H1 (cell line): ENCODE measurements around the gene KLF16.

Source experiments
- ATF2 ChIP-seq: IDR thresholded peaks from 2 replicates; pipeline ENCODE4 v1.6.1; 2012; ENCODE audit warnings: low read length, inconsistent platforms
- CHD1 ChIP-seq: IDR thresholded peaks from 2 replicates; pipeline ENCODE4 v1.6.1; 2012; ENCODE audit warnings: low read depth, low read length, improper control_type of control experiment
- POLR2A ChIP-seq, 2 experiments: IDR thresholded peaks; 1 replicate in 1 of 2; 2 replicates in 1 of 2; pipeline ENCODE4 v1.6.1; 2011; ENCODE audit warnings: low read depth in 2 of 2, low read length in 2 of 2, mild to moderate bottlenecking in 2 of 2; ENCODE audit errors: control extremely low read depth in 1 of 2
- POLR2AphosphoS5 ChIP-seq: IDR thresholded peaks from 2 replicates; pipeline ENCODE4 v1.6.1; 2011; ENCODE audit warnings: low read depth, low read length
- TF ChIP-seq, protein P1 (sequence below), 3 experiments: IDR thresholded peaks; 1 replicate in 2 of 3; 2 replicates in 1 of 3; pipeline versions ENCODE4 v1.5.1 to v1.6.1; 2011; ENCODE audit warnings: low read length in 3 of 3, mild to moderate bottlenecking in 3 of 3, inconsistent platforms in 2 of 3, low read depth in 1 of 3, moderate library complexity in 1 of 3; ENCODE audit not compliant: insufficient read depth in 1 of 3; ENCODE audit errors: control extremely low read depth in 1 of 3

DNA sequence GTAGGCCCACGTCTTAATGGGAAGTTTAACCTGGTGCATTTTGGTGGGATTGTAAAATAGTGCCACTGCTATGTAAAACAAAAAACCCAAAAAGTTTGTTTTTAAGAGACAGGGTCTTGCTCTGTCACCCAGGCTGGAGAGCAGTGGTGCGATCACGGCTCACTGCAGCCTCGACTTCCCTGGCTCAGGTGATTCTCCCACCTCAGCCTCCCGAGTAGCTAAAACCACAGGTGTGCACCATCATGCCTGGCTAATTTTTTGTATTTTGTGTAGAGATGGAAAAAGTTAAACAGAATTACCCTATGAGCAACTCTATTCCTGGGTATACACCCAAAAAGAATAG lies 14.3 kb downstream of the KLF16 start:
- TF ChIP-seq, protein P1, sequence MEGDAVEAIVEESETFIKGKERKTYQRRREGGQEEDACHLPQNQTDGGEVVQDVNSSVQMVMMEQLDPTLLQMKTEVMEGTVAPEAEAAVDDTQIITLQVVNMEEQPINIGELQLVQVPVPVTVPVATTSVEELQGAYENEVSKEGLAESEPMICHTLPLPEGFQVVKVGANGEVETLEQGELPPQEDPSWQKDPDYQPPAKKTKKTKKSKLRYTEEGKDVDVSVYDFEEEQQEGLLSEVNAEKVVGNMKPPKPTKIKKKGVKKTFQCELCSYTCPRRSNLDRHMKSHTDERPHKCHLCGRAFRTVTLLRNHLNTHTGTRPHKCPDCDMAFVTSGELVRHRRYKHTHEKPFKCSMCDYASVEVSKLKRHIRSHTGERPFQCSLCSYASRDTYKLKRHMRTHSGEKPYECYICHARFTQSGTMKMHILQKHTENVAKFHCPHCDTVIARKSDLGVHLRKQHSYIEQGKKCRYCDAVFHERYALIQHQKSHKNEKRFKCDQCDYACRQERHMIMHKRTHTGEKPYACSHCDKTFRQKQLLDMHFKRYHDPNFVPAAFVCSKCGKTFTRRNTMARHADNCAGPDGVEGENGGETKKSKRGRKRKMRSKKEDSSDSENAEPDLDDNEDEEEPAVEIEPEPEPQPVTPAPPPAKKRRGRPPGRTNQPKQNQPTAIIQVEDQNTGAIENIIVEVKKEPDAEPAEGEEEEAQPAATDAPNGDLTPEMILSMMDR (IDR thresholded peaks at IDR 0.05; ENCODE audit: control extremely low read depth in 1 of 3, insufficient read depth in 1 of 3, low read depth in 1 of 3, low read length in 3 of 3): no peak
- TF ChIP-seq CHD1 (no peak), POLR2AphosphoS5 (no peak), ATF2 (no peak), POLR2A (IDR thresholded peaks at IDR 0.05; ENCODE audit: control extremely low read depth in 1 of 2, low read depth in 2 of 2, low read length in 2 of 2) (no peak)
